Heart left ventricle (tissue), 13 donors: ENCODE results near the gene LAMC3.

ENCODE experiments used
- POLR2A ChIP-seq, 2 donors: fragments of 450-650 bp; IDR thresholded peaks; one replicate each; pipeline ENCODE4 v1.6.1; 2017; ENCODE audit warnings: antibody characterized with exemption in 2 of 2, mild to moderate bottlenecking in 2 of 2, moderate library complexity in 2 of 2
- TF ChIP-seq, protein P1 (sequence below), 12 donors: fragments of 200-600 bp; sonication (generic) in 4 of 12; IDR thresholded peaks; one replicate each; pipeline versions ENCODE4 v1.5.0 to v1.8.0; 2018 to 2022; ENCODE audit warnings: antibody characterized with exemption in 12 of 12, mild to moderate bottlenecking in 5 of 12
- donor health status: ischemic (EF 13 %, LVEDD 7.1; RV severe dilation, severe dysfunction).
- donor health status: DM: no; HTN: yes; CAD: no.
- donor health status: DM: no; HTN: no; CAD: no.
- donor health status: ischemic (EF 25% LVEDD 6.9; RV normal size, moderate dysfunction).
- donor health status: ischemic (EF 25% LVEDD 5.7; RV mildly dilated, moderate dysfunction).
- donor health status: ischemic (EF 35%, LVEDD 5.7; RV mildly dilated, moderate dysfunction).
- donor health status: nonischemic (EF 11% LVEDD 7.7; RV severe dilation, severe dysfunction).
- donor health status: DM: yes; HTN: yes; CAD: no.
- donor health status: PGD.
- donor health status: ischemic (EF 29% LVEDD 5.4; RV normal size, mild dysfunction).
- donor health status: nonischemic (EF 23%, LVEDD 6.1; RV moderate dilation, normal function).

DNA sequence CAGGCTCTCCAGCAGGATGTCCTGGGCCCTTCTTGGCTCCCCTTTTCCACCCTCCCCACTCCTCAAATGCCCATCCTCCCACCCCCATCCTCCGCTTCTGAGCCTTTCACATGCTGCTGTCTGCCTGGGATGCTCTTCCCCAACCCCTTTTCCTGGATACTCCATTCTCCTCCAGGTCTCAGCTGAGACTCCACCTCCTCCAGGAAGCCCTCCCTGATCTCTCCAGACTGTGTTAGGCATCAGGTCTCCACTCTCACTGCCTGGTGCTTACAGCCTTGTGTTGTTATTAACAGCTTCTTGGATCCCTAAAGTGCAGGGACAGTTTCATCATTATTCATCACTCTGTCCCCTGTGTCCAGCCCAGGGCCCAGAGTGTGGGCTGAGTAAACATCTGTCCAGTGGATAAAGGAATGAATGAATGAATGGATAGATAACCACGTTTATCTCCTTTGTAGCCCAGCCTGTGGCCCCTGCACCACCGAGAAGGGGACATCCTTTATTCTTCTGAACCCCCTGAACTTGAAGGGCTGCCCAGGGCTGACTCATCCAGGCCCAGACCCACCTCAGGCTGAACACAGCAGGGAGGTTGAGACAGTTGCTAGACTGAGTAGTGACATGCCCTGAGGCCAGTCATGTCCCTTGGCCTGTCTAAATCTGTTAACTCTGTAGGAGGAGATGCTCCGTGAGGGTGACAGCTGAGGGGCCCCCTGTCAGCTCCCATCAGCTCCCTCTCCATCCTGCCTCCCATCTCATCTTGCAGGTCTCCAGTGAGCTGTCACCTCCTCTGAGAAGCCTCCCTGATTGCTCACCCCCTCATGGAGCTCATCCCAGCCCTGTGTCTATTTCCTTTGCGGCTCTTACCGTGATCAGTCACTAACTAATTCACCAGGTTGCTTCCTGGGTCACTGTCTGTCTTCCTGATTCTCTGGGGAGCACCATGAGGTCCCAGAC, 14.6 kb upstream of the LAMC3 start:
- TF ChIP-seq, protein P1, sequence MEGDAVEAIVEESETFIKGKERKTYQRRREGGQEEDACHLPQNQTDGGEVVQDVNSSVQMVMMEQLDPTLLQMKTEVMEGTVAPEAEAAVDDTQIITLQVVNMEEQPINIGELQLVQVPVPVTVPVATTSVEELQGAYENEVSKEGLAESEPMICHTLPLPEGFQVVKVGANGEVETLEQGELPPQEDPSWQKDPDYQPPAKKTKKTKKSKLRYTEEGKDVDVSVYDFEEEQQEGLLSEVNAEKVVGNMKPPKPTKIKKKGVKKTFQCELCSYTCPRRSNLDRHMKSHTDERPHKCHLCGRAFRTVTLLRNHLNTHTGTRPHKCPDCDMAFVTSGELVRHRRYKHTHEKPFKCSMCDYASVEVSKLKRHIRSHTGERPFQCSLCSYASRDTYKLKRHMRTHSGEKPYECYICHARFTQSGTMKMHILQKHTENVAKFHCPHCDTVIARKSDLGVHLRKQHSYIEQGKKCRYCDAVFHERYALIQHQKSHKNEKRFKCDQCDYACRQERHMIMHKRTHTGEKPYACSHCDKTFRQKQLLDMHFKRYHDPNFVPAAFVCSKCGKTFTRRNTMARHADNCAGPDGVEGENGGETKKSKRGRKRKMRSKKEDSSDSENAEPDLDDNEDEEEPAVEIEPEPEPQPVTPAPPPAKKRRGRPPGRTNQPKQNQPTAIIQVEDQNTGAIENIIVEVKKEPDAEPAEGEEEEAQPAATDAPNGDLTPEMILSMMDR (IDR thresholded peaks at IDR 0.05), result no peak
- no peak for TF ChIP-seq POLR2A (IDR thresholded peaks at IDR 0.05)
